HepG2 (cell line): ENCODE results near the gene LRRC3C. TPM values are rescaled to one million over a fixed set of nuclear protein-coding genes. Genes with fewer than 3 reads are reported as not detected.
A peak's percentile ranks its signal among the peaks of the same experiment; 100 is the strongest.

Experiments used
- IKZF5 ChIP-seq: IDR thresholded peaks from 2 replicates; pipeline ENCODE4 v1.6.1; 2018; ENCODE audit warnings: missing genetic modification reagents, mild to moderate bottlenecking, missing compliant biosample characterization
- KDM5B ChIP-seq: sonication (generic); formaldehyde crosslinking; IDR thresholded peaks from 2 replicates; pipeline ENCODE4 v1.4.0; 2020; ENCODE audit warnings: missing genetic modification reagents, mild to moderate bottlenecking, borderline replicate concordance
- SMAD1 ChIP-seq: sonication (generic); formaldehyde crosslinking; IDR thresholded peaks from 2 replicates; pipeline ENCODE4 v1.4.0; 2020; ENCODE audit warnings: missing genetic modification reagents, low read depth, mild to moderate bottlenecking, borderline replicate concordance
- ZFX ChIP-seq: sonication (generic); formaldehyde crosslinking; IDR thresholded peaks from 2 replicates; pipeline ENCODE4 v1.4.0; 2020; ENCODE audit warnings: mild to moderate bottlenecking, low read depth, missing genetic modification reagents, moderate library complexity
- ZMYM4 ChIP-seq: sonication (generic); formaldehyde crosslinking; IDR thresholded peaks from 2 replicates; pipeline ENCODE4 v1.8.1; 2023; ENCODE audit warnings: mild to moderate bottlenecking, missing genetic modification reagents
- ZNF362 ChIP-seq: sonication (generic); formaldehyde crosslinking; IDR thresholded peaks from 2 replicates; pipeline ENCODE4 v1.4.0; 2020; ENCODE audit warnings: missing genetic modification reagents, mild to moderate bottlenecking, borderline replicate concordance
- ZNF501 ChIP-seq: sonication (generic); formaldehyde crosslinking; IDR thresholded peaks from 2 replicates; pipeline ENCODE4 v1.5.1; 2020; ENCODE audit warnings: mild to moderate bottlenecking, moderate library complexity, missing genetic modification reagents
- ZNF552 ChIP-seq: sonication (generic); formaldehyde crosslinking; IDR thresholded peaks from 2 replicates; pipeline ENCODE4 v1.9.0; 2022; ENCODE audit warnings: missing genetic modification reagents, mild to moderate bottlenecking, borderline replicate concordance
- ZNF614 ChIP-seq: IDR thresholded peaks from 2 replicates; pipeline ENCODE4 v1.6.1; 2018; ENCODE audit warnings: missing biosample characterization, missing genetic modification reagents, inconsistent platforms, borderline replicate concordance
- ZXDC ChIP-seq: sonication (generic); formaldehyde crosslinking; IDR thresholded peaks from 2 replicates; pipeline ENCODE4 v1.5.0; 2020; ENCODE audit warnings: mild to moderate bottlenecking, missing genetic modification reagents
- polyA plus RNA-seq, 8 experiments: library from polyadenylated mRNA; depleted of rRNA in 3 of 8; stranded (reverse) in 7 of 8; unstranded in 1 of 8; fragments of >200 nt; fragmentation: Illumina TruSeq in 4 of 8; extraction: Trizol in 4 of 8; gene quantifications; 2 replicates each; pipeline versions ENCODE4 v1.2.1 to v1.2.3, GENCODE V29; 2011 to 2016; ENCODE audit warnings: low read depth in 4 of 8, missing spikeins in 1 of 8, mixed read lengths in 1 of 8; ENCODE audit not compliant: insufficient read depth in 1 of 8
- total RNA-seq, 5 experiments: library from RNA; depleted of rRNA; stranded (reverse); fragments of >200 nt; fragmentation: Illumina TruSeq; extraction: Trizol; gene quantifications; 2 replicates each; pipeline ENCODE4 v1.2.3, GENCODE V29; 2016; ENCODE audit warnings: low read depth in 1 of 5
- TF ChIP-seq, protein P1 (sequence below): sonication (generic); formaldehyde crosslinking; IDR thresholded peaks from 2 replicates; pipeline ENCODE4 v1.8.0; 2022; ENCODE audit warnings: mild to moderate bottlenecking, missing genetic modification reagents; ENCODE audit not compliant: insufficient replicate concordance
- TF ChIP-seq, protein P2 (sequence below): sonication (generic); formaldehyde crosslinking; conservative IDR thresholded peaks from 2 replicates; pipeline ENCODE4 v1.8.0; 2022; ENCODE audit warnings: mild to moderate bottlenecking, moderate library complexity, missing genetic modification reagents

Gene LRRC3C
- total and polyA plus RNA-seq, 2 of the 13 experiments (the other 11 are each of a cell fraction or from before 2014, with no cell fraction given) = 0.17 TPM; not detected in 1

GRCh38 chr17:39953471-39953888 is 25.9 kb downstream of the LRRC3C start (continued):
- TF ChIP-seq ZXDC (CRISPR knock-in tag) (0 out of 2 replicates have a peak, but pooled peaks have one; percentile 13), ZNF614 (CRISPR knock-in tag) (no peak), SMAD1 (CRISPR knock-in tag) (no peak; the same call in 1 of the 2 replicates), ZMYM4 (no peak; the same call in 1 of the 2 replicates), IKZF5 (CRISPR knock-in tag) (peak; percentile 25; the same call in 1 of the 2 replicates), ZFX (peak; percentile 34; the same call in 1 of the 2 replicates), ZNF501 (0 out of 2 replicates have a peak, but pooled peaks have one; percentile 27), ZNF362 (no peak), ZNF552 (CRISPR knock-in tag) (no peak), KDM5B (CRISPR knock-in tag) (peak; percentile 76; the same call in 1 of the 2 replicates)
- TF ChIP-seq, protein P1, sequence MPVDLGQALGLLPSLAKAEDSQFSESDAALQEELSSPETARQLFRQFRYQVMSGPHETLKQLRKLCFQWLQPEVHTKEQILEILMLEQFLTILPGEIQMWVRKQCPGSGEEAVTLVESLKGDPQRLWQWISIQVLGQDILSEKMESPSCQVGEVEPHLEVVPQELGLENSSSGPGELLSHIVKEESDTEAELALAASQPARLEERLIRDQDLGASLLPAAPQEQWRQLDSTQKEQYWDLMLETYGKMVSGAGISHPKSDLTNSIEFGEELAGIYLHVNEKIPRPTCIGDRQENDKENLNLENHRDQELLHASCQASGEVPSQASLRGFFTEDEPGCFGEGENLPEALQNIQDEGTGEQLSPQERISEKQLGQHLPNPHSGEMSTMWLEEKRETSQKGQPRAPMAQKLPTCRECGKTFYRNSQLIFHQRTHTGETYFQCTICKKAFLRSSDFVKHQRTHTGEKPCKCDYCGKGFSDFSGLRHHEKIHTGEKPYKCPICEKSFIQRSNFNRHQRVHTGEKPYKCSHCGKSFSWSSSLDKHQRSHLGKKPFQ = no peak
- TF ChIP-seq, protein P2, sequence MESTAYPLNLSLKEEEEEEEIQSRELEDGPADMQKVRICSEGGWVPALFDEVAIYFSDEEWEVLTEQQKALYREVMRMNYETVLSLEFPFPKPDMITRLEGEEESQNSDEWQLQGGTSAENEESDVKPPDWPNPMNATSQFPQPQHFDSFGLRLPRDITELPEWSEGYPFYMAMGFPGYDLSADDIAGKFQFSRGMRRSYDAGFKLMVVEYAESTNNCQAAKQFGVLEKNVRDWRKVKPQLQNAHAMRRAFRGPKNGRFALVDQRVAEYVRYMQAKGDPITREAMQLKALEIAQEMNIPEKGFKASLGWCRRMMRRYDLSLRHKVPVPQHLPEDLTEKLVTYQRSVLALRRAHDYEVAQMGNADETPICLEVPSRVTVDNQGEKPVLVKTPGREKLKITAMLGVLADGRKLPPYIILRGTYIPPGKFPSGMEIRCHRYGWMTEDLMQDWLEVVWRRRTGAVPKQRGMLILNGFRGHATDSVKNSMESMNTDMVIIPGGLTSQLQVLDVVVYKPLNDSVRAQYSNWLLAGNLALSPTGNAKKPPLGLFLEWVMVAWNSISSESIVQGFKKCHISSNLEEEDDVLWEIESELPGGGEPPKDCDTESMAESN = no peak
